NCI-H1417 (cell line): ENCODE data around the gene TMEM184A.

Source experiments
- DNase-seq, 3 experiments: peaks; one replicate each; lab custom pipeline; 2025; lab: John Stamatoyannopoulos, UW

TMEM184A gene

GRCh38 chr7:1555813-1556543, at the start of gene TMEM184A:
Gene TMEM184A (minus strand): TSS chr7:1556205. CDS start chr7:1555484, 721 bp downstream.
- peak; percentile 94 to 98 (median 97) for DNase-seq

DNA sequence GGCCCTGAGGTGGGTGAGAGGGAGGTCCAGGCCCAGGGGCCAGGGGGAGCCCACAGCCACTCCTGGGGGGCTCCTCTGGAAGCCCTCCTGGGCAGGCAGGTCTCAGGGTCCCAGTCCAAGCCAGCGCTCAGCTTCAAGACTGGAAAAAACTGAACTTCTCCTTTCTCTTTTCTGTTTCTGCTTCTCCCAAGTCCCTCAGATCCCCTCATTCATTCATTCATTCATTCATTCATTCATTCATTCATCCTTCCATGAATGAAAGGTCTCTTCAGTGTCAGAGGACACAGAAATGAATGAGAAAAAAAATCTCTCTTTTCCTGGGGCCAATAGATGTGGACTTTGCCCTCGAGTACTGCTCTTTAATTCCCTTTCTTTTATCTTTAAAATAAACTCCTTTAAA, 48.4 kb upstream of the TMEM184A start:
- no peak for DNase-seq

DNA sequence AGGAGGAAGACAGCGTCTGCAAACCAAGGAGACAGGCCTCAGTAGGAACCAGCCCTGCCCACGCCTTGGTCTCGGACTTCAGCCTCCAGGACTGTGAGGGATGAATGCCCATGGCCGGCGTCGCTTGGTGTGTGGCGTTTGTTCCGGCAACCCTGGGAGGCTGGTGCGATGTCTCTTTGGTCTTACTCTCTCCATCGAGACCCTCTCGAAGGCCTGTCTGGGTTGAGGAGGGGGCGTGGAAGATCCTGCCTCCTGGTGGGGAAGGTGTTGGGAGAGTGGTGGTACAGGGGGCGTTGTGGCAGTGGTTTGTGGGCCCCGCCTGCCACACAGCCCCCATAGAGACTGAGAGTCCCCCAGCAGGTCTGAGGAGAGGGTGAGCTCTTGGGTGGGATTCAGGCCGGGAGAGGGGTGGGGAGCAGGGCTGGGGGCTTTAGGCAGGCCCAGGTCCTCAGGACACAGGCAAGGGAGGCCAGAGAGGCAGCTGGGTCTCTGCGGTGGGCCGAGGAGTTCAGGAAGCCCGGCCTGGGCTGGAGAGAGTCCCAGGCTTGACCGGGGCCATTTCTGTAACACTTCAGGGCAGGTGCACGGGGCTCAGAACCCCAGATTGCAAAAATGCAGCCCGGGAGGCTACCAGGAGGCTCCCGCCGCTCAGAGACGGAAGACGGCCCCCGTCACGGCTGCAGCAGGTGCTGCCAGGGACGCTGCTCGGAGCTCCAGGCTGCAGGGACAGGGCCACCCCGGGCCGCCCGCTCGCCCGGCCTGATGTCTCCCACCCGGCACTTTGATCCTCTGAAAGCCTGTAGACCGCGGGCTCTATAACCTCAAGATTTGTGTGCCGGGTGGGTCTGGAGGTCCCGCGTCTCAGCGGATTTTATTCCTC, 47.6 kb upstream of the TMEM184A start:
- DNase-seq, result no peak

GRCh38 chr7:1602386-1602785, 46.4 kb upstream of the TMEM184A start:
- no peak for DNase-seq

GRCh38 chr7:1601956-1602355, 46.0 kb upstream of the TMEM184A start:
- no peak for DNase-seq

- DNase-seq, result no peak
Observed at GRCh38 chr7:1599640-1600395, 43.8 kb upstream of the TMEM184A start.

DNA sequence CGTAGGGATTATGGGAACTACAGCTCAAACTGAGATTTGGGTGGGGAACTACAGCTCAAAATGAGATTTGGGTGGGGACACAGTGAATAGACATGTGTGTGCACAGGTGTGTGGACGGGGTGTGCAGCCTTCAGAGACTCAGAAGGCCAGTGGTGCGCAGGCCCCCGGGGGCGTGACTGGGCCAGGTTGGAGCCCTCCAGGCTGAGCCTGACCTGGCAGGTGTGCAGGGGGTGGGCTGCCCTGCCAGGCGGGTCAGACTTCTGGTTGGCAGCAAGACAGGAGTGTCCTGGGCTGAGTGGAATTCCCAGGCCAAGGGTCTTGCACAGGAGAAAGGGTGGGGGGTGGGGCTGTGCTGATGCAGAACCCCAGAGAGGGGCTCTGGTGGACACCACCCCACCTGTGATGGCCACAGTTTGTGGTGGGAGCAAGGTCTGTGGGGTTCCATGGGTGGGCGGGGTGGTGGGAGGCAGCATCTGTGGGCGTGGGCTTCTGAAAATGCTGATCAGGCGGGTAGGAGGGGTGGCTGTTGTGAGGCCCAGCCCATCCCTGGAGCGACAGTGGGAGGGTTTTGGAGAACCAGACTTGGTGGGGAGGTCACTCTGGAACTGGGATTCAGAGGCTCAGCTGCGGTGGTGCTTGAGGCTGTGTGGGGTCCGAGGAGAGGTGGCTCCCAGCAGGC, 43.1 kb upstream of the TMEM184A start:
- DNase-seq, result no peak

- DNase-seq, result no peak
Observed at GRCh38 chr7:1598286-1598685, 42.3 kb upstream of the TMEM184A start.

- no peak for DNase-seq
Observed at GRCh38 chr7:1597791-1598190, 41.8 kb upstream of the TMEM184A start.

- DNase-seq, result no peak
Observed at GRCh38 chr7:1597066-1597760, 41.2 kb upstream of the TMEM184A start.

DNA sequence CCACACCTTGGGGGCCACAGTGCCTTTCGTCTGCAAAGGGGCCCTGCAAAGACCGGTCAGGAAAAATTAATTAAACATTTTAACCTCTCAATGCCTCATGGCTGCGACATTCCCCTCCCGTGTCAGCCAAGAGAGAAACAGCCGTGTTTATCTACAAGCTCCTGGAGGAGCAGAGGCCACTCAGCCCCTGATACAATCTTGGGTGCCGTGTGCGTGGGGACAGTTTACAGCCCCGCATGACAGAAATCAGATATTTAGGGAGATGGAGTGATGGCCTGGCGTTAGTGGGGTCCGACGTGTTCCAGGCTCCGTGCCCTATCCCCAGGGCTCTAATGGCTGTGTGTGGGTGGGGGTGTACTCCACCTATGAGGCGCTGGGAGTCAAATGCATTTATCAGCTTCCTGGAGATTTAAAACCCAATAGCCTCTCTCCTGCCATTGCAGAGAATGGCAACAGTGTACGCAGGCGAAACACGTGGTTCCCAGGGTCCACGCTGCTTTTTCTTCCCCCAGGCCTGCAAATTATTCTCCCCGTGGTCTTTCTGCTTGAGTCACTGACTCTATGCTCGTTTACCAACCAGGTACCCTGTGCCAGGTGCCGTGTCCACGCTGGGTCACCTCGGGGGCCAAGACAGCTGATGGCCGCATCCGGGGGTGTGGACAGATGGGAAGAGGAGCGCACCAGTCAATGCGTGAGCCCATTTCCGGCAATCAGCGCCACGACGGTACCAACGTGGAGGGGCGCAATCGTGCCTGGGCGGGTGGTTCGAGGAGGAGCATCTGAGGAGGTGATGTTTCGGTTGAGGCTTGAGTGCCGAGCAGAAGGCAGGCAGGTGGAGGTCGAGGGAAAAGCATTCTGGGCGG, 40.4 kb upstream of the TMEM184A start:
- no peak for DNase-seq

- DNase-seq, result no peak
Observed at GRCh38 chr7:1595636-1596035, 39.6 kb upstream of the TMEM184A start.

- DNase-seq, result no peak
Observed at GRCh38 chr7:1595027-1595426, 39.0 kb upstream of the TMEM184A start.

DNA sequence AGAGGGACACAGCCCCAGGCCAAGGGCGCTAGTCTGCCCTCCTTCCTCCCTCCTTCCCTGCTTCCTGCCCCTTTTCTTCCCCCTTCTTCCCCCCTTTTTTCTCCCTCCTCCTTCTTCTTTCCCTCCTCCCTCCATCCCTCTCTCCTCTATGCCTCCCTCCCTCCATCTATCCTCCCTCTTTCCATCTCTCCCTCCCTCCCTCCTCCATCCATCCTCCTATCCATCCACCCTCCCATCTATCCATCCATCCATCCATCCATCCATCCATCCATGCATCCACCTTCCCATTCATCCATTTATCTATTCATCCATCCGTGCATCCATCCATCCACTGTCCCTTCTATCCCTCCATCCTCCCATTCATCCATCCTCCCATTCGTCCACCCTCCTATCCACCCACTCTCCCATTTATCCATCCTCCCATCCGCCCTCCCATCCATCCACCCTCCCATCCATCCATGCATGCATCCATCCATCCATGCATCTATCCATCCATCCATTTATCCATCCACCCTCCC, 38.0 kb upstream of the TMEM184A start:
- no peak for DNase-seq

DNA sequence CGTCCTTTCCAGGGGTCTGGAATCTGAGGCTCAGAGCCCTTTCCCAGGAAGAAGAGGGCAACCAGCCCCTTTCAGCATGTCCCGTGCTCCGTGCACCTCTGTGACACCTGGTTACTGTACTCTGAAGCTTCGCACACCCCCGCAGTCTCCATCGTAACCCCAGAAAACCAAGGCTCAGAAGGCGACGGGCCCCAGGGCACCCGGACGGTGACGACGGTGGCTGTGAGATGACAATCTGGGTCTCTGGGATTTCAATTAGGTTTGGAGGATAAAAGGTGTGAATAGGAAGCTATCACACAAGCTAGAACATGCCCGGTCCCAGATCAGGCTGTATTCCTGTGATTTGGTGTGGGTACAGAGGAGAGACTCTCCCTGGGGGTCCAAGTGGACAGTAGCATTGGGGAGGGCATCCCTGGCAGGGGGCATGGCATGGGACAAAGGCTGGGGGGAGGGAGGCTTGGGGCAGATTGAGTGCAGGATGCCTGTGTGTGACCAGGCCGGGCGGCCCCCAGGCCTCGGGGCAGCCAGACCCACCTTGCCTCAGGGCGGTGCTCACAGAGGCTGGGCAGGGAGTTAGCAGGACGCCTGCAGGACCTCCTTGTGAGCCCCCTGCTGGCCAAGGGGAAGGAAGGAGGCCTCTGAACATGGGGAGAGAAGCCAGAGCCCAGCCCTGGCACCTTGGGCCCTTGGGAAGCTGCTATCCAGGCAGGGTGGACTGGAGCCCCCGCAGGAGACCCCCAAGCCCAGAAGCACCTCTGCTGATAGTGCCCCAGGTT, 37.3 kb upstream of the TMEM184A start:
- peak in 1 of 3 experiments; percentile 43 for DNase-seq

DNA sequence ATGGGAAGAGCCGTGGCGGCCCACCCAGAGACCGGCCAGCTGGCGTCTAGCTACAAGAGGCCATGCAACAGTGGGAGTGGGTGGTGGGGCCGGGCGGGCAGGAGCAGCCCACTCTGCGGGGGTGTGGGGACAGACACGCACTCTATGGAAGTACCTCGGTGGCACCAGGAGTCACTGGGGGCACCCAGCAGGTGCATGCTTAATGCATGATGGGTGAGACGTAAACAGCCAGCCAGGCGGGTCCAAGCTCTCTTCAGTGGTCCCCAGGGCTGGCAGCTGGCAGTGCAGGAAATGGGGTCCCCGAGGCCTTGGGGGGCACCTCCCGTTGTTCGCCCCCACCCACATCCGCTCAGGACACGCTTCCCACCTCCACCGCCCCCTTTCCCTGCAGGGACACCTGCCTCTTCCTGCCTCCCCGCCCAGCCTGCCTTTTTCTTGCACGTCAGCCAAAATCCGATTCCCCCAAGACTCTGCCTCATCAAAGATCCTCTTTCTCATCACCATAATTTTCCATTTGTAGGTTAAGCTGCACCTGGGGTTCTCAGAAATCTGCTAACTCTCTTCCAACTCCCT, 36.4 kb upstream of the TMEM184A start:
- peak in 1 of 3 experiments; percentile 43 for DNase-seq

GRCh38 chr7:1591876-1592275, 35.9 kb upstream of the TMEM184A start:
- DNase-seq, result no peak

DNA sequence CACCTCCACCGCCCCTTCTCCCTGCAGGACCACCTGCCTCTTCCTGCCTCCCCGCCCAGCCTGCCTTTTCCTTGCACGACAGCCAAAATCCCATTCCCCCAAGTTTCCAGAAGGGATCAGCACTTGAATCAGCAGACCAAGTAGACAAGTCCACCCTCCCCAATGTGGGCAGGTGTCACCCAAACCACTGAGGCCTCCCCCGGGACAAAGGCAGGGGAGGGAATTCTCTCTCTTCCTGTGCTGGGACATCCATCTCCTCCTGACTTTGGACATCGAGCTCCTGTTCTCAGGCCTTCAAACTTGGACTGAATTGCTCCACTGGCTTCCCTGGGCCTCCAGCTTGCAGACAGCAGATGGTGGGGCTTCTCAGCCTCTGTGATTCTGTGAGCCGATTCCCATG, 35.4 kb upstream of the TMEM184A start:
- no peak for DNase-seq

DNA sequence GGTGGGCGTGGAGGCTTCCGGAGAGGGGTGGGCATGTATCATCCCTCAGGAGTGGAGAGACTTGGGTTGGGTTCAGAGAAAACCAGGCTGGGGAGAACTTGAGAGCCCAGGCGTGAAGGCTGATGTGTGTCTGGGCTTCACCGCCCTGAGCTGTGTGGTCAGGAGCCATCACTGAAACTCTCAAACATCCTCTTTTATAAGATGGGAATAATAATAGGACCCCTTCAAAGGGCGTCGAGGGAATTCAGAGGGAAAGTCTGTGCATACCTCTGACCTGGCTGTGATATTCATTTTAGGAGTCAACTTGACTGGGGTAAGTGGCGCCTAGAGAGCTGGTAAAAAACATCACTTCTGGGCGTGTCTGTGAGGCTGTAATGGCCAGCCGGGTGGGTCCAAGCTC, 34.9 kb upstream of the TMEM184A start:
- DNase-seq, result no peak
